Activated gamma-delta T cell treated with anti-CD3 and anti-CD28 coated beads, Interleukin-2, amount 50 U/mL, for 16 hours (primary cell): ENCODE data around the gene SCMH1.
"Not testable (repeated sequence)": the region's sequence is repeated elsewhere in the genome, so short reads cannot be mapped to it uniquely, and the experiment has no call there.

ENCODE experiments used
- DNase-seq: peaks from one replicate; pipeline ENCODE4 v3.0.0-alpha.2; 2020; ENCODE audit warnings: low read depth

SCMH1 gene

DNA sequence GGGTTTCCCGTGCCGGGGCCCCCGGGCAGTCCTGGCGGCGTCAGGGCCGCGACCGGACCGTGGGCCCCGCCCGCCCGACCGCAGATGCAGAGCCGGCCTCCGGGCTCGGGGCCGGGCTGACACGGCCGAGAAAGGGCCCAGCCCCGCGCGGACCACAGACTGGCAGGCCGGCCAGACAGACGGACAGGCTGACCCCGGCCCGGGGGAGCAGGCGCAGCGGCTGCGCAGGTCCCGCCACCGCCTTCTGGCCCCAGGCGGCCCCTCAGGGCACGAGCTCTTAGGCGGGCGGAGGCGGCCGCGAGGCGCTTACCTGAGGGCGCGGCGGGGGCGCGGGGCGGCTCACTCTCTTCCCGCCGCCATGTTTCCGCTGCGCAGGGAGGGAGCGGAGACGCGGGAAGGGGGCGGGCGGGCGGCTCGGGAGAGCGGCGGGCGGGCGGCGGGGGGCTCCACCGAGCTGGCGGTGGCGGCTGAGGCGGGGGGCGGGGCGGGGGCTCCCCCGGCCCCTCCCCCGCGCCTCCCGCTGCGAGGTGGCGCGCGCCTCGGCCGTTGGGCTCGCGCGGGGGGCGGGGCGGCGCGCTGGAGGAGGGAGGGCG, at the start of gene SCMH1:
TSS of gene SCMH1 (minus strand) at position 558 of the 593 bp plus-strand sequence. CDS start 56,173 bp downstream, outside the sequence.
- DNase-seq, result peak; percentile 20

DNA sequence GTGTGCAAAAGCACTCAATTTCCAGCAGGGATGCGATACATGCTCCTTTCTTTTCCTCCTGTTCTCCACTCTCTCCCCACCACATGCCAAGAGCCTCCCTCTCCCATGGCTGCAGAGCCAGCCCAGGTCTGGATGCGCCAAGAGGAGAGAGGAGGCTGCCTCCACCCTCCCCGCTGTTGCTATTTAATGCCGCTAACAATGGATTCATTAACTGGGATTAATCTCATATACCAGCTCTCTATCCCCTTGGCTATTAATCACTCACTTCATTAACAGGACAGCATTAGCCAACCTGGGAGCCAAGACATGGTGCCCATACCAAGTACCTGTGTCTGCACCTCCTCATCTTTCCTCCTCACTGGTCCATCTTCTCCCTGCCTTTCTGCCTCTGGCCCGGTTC, 49.1 kb upstream of the SCMH1 start:
- DNase-seq, result no peak

DNA sequence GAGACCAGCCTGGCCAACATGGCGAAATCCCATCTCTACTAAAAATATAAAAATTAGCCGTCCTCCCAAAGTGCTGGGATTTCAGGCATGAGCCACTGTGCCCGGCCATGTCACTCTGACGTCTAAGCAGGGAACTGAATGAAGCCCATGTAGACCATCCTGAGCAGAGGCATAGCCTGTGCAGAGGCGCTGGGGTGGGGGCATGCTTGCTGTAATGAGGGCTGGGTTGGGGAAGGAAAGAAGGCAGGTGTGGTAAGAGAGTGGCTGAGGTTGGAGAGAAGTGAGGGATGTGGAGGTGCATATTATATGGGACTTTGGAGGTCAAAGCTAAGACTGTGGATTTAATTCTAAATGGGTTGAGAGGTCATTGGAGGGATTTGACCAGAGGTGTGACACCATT, 47.1 kb upstream of the SCMH1 start:
- no peak for DNase-seq

DNA sequence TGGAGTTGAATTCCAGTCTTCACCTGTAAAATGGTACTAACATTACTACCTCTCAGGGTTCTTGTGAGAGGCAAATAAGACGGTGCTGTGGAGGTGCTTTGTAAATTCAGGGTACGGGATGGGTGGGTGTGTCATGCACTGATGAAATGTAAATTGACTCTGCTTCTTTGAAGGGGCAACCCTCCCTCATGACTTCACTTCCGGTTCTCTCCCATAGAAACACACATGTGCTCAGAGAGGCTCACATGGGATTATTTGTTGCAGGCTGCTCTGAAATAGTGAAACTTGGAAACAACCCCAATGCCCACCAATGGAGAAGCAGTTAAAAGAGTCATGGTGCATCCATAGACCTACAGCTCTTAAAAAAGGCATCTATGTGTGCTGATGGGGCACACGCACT, 44.9 kb upstream of the SCMH1 start:
- no peak for DNase-seq

DNA sequence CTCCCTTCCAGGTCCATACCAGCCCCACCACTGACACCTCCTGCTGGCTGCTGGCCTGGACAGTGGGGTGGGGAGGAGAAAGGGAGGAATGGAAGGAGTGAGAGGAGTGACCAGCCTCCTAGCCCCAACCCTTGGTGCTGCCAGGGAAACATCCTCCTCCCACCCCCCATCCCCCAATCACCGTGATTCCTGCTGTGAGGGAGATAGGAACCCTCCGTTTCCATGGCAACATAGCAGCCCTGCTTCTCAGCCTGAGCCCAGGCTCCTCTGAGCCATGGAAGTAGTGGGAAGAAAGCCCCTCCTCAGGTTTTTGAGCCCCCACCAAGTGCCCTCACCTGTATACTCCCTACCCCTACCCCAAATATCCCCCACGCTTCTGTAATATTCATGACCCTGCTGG, 44.4 kb upstream of the SCMH1 start:
- no peak for DNase-seq

DNA sequence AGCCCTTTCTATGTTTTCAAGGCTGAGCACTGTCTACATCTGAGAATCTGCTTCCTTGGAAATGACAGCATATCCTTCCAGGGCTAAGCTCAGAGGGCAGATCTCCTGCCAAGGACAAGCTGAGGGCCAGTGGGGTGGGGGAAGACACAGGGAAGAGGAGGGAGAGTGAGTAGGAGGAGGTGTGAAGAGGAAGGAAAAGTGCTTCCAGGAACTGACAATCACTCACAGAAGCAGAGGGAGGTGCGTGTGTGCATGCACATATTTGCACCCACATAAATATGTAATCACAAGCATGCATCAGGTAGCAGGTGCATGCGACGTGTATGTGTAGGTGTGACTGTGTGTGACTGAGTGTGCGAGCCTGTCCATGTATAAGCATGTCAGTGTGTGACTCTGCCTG, 43.7 kb upstream of the SCMH1 start:
- DNase-seq, result no peak

DNA sequence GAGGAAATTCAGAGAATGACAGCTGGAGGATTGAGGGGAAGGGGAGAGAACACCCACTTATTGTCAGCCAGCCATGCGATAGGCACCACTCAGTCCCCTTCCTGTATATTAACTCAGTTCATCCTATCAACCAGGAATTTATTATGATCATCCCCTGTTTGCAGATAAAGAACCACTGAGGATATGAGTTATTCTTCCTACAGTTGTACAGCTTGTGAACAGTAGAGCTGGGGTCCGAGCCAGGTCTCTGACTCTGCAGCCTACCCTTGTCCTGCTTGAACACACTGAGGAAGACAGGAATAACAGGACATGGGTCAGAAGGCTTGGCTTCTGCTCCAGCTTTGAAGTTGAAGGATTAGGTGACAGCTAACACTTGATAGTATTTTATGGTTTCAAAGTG, 42.0 kb upstream of the SCMH1 start:
- DNase-seq, result no peak

DNA sequence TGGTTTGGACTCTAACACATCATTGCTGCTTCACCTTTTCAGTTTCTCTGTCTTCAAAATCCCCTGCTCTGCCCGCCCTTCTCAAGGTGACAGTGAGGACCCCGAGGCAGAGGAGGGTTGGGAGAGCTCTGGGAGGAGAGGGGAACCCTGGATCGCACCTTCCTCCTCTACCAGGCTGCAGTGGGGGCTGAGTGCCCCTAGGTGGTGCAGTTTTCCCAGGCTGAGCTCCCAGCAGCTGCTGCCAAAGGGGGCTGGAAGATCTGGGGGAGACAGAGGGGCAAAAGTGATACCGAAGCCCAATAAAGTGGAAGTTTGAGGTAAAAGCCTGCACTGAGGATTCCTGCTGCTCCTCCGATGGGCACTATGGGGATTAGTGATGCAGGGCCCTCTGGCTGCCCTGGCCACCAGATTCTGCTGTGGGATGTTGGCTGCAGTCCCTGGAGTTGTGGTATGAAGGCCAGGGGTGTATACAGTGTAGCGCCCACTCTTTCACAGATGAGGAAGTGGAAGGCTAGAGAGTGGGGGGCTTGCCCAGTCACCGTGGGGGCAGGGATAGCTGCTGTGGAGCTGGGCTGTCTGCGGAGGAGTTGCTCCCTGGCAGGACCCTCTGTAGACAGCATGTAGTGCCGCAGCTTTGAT, 40.7 kb upstream of the SCMH1 start:
- DNase-seq, result no peak

DNA sequence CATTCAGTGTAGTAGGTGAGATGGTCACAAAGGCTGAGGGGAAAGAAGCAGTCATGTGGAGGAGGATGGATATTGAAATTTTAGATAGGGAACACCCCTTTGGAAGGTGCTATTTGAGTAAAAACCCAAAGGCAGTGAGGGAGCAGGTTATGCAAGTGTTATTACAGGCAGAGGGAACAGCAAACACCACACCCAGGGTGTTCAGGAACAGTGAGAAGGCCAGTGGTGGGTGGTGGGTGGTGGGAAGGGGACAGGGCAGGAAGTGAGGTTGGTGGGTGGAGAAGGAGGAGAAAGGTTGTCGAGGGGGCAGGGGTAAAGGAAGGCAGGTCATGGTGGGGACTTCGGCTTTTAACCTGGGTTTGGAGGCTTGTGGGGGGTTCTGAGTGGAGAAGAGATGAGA, 39.2 kb upstream of the SCMH1 start:
- no peak for DNase-seq

DNA sequence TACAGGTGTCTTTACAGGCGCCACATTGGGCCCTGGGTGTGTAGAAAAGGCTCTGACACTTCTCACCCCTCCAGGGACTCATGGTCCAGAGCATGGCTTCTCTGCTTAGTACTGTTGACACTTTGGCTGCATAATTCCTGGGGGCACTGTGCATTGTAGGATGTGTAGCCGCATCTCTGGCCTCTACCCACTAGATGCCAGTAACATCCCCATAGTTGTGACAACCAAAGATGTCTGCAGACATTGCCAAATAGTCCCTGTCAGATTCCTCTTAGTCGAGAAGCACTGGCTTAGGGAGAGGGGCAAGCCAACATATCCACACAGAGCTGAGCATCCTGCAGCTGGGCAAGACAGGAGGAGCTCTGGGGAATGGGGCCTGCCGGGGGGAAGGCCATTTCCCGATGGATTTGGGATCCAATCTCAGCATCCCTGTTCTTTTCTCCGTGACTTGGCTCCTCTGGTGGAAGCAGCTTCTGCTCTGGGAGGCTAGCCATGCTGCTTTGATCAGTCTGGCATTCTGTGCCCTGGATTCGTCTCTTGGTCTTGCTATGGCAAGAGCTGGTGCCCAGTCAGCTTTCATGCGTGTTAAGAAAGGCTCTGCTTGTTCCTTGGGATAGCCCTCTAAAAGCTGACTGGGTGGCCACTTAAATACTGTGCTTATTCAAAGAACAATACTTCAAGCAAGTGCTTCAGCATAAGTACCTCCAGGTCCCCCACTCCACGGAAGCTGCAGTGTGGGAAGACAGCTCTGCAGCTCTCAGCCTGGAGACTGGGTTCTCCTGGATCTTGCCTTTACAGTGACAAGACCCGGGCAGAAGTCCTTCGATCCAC, 38.3 kb upstream of the SCMH1 start:
- no peak for DNase-seq

DNA sequence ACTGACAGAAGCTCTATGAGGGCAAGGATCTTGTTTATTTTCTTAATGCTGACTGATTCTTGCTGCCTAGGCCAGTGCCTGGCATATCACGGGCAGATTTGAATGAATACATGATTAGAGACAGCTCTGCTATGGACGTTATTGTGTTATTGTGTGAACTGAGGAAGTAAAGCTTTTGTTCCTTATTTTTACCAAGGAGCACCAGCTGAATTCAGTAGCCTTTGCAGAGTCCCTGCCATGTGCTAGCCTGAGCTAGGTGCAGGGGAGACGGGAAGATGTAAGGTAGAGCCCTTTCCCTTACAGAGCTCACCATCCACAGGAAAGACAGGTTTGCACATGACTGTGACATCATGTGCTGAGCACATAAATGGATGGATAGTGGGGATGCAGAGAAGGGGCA, 36.0 kb upstream of the SCMH1 start:
- no peak for DNase-seq

DNA sequence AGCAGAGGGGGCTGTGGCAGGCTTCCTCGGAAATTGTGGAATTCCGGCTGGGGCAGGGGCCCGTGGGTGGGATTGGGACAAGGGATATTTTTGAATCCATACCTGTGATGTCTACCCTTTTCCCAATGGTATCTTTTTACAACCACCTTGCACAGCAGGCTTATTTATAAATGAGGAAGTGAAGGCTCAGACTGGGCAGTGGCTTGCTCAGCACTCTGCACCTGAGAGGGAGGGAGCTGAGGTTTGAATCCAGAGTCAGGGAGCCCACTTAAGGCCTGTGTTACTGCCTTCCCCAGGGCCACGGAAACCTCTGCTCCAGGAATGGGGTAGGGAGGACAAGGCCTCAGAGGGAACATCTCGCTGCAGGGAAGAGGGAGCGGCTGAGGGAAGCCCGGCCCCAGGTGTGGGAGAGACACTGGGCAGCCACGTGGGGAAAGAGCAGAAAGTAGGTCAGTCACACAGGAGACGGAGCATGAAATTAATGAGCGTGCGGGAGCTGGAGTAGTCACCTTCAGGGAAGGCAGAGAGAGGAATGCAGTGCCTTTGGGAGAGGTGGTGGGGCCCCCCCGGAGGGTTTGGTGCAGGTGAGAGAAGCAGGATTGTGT, 35.4 kb upstream of the SCMH1 start:
- DNase-seq, result no peak

DNA sequence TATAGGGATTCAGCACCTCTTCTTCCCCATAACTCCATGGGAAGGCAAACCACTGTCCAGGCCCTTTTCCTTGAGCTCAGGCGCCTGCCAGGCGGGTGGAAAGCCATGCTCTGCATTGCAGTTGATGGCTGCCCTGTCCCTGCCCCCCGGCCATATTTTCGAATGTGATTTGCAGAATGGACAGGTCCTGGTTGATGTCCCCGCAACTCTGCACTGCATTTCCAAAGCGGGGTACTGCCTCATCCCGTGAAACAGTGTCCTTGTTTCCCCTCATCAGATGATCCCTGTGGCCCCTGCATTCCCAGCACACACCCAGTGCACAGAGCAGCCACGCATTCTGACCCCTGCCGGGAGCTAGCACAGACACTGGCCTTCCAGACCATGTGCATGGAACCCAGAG, 33.7 kb upstream of the SCMH1 start:
- DNase-seq, result no peak

DNA sequence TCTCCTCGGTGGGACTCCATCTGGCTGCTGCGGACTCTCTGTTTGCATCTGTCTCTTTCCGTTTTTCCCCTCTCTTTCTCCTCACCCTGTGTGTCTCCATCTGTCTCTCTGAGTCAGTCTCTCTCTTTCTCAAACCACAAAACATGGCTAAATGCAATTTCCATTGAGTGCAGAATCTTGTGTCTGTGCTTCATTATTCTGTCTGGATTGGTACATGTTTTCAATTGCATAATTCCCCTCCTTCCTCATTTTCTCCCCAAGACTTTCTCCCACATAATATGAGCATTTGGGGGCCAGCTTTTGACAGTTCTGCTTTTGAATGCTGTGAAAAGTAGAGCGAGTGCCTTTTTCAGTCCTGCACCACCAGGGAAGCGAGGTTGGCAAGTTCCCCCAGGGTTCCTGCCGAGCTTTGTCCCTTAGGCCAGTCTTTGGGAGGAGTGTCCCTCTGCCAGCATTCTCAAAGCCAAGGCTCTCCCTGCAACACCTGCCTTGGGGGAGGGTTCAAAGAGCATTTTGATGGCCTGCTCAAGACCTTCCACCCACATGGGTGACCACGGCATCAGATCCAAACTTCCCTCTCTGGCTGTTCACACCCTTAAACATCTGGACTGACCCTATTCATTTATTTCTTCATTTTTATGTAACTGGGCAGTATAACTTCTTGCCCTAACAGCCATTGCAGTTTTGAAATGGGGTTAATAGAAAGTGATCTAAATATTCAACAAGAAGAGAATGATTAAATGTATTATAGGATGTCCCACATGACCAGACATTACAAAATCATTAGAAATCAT, 32.8 kb upstream of the SCMH1 start:
- DNase-seq, result no peak

DNA sequence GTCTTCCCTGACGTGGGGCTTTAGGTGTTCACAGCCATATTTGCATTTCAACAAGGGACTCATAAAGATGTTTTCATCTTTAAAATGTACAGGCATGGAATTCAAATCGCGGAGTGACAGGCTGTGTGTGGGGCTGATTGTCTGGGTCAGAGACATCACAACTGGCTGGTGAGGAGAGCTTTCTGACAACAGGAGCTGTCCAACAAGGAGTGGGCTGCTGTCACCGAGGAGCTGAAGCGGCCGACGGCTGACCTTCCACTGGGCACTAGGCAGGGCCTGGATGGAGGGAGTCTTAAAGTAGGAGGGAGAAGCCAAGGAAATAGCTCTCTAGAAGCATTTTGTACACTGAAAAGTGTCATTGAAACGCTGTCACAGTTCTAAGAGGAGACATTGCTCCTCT, 30.5 kb upstream of the SCMH1 start:
- no peak for DNase-seq

DNA sequence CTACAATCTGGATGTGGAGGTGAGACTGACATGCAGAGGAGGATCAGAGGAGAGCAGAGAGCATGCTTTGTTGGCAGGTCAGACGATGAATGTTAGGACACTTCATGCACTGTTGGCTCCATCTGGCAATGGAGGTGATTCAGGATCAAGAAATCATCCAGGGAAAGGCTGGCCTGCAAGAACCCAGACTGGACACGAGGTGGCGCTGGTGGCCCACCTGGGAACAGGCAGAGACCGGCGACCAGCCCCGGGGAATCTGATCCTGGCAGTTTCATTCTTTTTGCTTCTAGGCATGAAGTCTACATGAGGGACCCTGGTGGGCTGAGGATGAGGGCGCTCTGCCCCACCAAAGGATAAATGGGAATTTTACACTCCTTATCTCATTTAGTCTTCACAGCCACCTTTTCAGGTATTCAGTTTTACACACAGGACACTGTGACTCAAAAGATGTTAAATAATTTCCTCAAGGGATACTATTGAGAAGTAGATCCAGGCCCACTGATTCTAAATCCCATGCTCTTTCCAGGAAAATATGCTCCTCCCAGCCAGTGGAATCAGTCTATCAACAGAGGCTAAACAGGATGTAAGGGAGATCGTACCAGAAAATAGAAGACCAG, 26.2 kb upstream of the SCMH1 start:
- DNase-seq, result peak; percentile 37

DNA sequence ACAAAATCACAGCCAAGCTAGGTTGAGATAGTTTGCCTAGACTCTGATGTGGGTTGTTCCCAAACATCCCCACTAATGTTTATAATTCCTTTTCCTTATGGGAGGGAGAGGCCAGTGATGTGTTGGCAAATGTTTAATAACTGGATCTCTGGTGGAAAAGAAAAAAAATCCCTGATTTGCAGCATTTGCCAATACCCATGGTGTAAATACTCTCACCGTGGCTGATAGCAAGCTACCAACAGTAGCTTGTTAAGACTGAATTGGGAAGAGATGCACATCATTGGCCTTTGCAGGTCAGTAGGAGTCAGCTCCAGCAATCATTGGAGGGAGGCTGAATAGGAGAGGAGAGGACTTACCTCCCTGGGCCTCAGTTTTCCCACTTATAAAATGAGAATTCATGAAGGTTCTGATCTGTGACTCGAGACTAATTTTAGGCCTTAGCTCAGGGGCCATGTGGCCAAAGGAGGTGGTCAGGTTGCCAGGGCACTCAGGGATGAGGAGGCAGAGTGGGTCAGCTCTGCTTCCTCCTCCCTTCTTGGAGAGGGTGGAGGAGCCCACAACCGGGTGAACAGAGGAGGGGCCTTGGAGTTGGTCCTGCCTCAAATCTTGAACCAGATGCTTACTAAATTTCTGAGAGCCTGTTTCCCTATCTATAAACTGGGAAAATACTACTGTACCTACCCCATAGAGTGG, 20.0 kb upstream of the SCMH1 start:
- no peak for DNase-seq

DNA sequence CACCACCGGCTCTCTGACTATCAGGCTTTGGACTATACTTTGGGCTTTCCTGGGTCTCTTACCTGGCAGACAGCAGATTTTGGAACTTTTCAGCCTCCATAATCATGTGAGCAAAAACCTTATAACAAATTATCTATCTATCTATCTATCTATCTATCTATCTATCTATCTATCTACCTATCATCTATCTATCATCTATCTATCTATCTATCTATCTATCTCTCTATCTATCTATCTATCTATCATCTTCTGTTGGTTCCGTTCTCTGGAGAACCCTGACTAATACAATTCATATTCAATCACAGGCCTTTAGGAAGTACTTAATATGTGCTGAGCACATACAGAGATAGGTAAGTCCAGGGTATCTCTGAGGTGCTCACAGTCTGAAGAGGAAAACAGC, 18.7 kb upstream of the SCMH1 start:
- DNase-seq, result no peak

DNA sequence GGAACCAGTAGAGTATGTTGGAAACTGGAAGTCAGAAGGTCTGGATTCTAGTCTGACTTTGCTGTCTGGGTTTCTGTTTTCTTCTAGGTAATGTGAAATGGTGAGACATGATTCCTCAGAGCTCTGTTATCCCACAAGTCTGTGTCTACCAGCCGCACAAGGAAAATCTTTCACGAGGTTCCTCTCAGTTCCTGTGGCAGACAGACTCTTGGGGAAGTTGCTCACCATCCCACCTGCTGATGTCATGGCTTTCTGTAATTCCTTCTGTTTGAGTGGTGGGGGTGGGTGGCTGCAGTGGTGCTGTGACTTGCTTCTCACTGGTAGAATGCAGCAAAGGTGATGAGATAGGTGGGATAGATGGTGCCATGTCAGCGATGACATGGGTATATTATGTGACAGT, 17.1 kb upstream of the SCMH1 start:
- DNase-seq, result no peak

DNA sequence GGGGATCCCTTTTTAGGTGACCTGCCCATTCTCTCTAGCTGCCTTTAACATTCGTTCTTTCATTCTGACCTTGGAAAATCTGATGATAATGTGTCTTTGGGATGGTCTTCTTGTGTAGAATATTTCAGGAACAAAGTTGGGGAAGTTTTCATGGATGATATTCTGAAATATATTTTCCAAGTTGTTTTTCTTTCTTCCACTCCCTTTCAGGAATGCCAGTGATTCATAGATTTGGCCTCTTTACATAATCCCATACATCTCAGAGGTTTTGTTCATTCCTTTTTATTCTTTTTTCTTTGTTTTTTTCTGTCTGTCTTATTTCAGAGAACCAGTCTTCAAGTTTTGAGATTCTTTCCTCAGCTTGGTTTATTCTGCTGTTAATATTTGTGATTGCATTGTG, 13.9 kb upstream of the SCMH1 start:
- no peak for DNase-seq

DNA sequence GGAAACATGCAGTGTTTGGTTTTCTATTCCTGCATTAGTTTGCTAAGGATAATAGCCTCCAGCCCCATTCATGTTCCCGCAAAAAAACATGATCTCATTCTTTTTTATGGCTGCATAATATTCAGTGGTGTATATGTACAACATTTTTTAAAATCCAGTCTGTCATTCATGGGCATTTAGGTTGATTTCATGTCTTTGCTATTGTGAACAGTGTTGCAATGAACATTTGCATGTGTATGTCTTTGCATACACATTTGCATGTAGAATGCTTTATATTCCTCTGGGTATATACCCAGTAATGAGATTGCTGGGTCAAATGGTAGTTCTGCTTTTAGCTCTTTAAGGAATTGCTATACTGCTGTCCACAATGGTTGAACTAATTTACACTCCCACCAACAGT, 9.0 kb upstream of the SCMH1 start:
- DNase-seq, result not testable (repeated sequence)
